Type B pancreatic cell (in vitro differentiated cells): ENCODE results near the gene SRP19. TPM values are rescaled to one million over a fixed set of nuclear protein-coding genes. Genes with fewer than 3 reads are reported as not detected.

ENCODE experiments used
- DNase-seq: peaks from one replicate; pipeline ENCODE4 v3.0.0; 2021; ENCODE audit warnings: mixed read lengths; ENCODE audit not compliant: unreplicated experiment; ENCODE audit errors: extremely low spot score
- H3K27ac Mint-ChIP-seq: 2 replicates; pipeline ENCODE4 v1.8.0; 2021; ENCODE audit warnings: mild to moderate bottlenecking, mixed read lengths
- H3K27me3 Mint-ChIP-seq: 2 replicates; pipeline ENCODE4 v1.8.0; 2021; ENCODE audit warnings: mixed read lengths
- H3K36me3 Mint-ChIP-seq: 2 replicates; pipeline ENCODE4 v1.8.0; 2021; ENCODE audit warnings: mixed read lengths
- H3K4me1 Mint-ChIP-seq: one replicate; pipeline ENCODE4 v1.8.0; 2021; ENCODE audit warnings: mixed read lengths; ENCODE audit not compliant: unreplicated experiment
- H3K4me3 Mint-ChIP-seq: 2 replicates; pipeline ENCODE4 v1.8.0; 2021; ENCODE audit warnings: mild to moderate bottlenecking, mixed read lengths
- H3K9me3 Mint-ChIP-seq: 2 replicates; pipeline ENCODE4 v1.8.0; 2021; ENCODE audit warnings: mixed read lengths
- total RNA-seq: library from RNA; stranded (reverse); gene quantifications from 2 replicates; pipeline ENCODE4 v1.2.1, GENCODE V29; 2021; ENCODE audit warnings: low replicate concordance
- TF ChIP-seq, protein P1 (sequence below): fragments of 200-600 bp; sonication (generic); conservative IDR thresholded peaks from 2 replicates; pipeline ENCODE4 v1.5.0; 2021; ENCODE audit warnings: antibody characterized with exemption, mild to moderate bottlenecking

Gene SRP19
- total RNA-seq, 1 donor from 2014 or later, result 45.4 TPM

DNA sequence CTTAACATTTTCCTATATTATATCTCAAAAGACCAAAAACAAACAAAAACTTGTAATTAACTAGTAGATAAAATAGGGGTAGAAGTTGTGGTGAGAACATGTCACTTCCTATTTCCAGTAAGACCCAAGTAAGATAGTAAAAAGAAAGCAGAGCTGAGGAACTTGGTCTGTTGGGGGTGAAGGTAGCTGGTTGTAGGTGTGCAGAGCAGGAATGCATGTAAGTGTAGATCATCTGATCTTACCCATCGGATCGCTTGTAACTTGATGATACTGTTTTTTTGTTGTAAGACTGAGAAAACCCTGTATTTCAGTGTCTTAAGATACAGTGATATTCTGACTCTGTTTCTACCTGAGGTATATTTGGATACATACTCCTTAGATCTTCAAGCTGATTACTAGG is 5.7 kb downstream of the SRP19 start:
- H3K4me1 Mint-ChIP-seq, result peaks cover 17% of the 10 kb centered on the region
- no peaks in the 10 kb centered on the region for H3K27me3 Mint-ChIP-seq
- H3K4me3 Mint-ChIP-seq, result no peak overlapping the region
- H3K9me3 Mint-ChIP-seq, result no peaks in the 10 kb centered on the region
- no peak overlapping the region for H3K27ac Mint-ChIP-seq
- TF ChIP-seq, protein P1, sequence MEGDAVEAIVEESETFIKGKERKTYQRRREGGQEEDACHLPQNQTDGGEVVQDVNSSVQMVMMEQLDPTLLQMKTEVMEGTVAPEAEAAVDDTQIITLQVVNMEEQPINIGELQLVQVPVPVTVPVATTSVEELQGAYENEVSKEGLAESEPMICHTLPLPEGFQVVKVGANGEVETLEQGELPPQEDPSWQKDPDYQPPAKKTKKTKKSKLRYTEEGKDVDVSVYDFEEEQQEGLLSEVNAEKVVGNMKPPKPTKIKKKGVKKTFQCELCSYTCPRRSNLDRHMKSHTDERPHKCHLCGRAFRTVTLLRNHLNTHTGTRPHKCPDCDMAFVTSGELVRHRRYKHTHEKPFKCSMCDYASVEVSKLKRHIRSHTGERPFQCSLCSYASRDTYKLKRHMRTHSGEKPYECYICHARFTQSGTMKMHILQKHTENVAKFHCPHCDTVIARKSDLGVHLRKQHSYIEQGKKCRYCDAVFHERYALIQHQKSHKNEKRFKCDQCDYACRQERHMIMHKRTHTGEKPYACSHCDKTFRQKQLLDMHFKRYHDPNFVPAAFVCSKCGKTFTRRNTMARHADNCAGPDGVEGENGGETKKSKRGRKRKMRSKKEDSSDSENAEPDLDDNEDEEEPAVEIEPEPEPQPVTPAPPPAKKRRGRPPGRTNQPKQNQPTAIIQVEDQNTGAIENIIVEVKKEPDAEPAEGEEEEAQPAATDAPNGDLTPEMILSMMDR, result no peak
- DNase-seq, result no peak
- H3K36me3 Mint-ChIP-seq, result peaks cover 34% of the 10 kb centered on the region

DNA sequence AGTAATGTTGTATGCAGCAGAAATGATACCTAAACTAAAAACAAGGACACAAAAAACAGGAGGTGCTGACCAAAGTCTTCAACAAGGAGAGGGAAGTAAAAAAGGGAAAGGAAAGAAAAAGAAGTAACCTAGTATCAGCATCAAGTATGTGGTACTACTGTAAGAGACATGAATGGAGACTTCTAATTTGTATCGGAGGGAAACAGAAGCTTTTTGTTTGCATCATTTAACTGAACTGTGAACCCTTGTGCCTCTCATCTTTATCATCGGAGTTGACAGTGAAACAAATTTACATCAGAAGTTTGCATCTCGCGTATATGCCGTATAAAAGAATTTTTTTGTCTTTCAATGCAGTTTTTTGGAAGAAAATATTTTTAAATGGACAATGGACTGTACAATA is 6.3 kb downstream of the SRP19 start:
- Mint-ChIP-seq H3K36me3 (peaks cover 37% of the 10 kb centered on the region), H3K4me1 (peaks cover 15% of the 10 kb centered on the region), H3K27ac (no peak overlapping the region), H3K27me3 (no peaks in the 10 kb centered on the region), H3K4me3 (no peak overlapping the region), H3K9me3 (no peaks in the 10 kb centered on the region)
- TF ChIP-seq, protein P1, result no peak
- no peak for DNase-seq

DNA sequence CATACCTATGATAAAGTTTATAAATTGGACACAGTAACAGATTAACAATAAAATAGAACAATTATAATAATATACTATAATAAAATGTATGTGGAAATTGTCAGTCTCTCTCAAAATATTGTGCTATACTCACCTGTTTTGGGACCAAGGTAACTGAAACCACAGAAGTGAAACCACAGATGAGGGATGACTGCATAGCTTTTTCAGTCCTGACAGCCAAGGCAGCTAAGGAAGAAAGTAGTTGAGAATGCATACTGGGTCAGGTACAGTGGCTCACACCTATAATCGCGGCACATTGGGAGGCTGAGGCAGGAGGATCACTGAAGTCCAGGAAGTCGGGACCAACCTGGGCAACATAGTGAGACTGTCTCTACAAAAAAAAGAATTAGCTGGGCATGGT is 8.9 kb downstream of the SRP19 start:
- Mint-ChIP-seq H3K9me3 (no peaks in the 10 kb centered on the region), H3K36me3 (peaks cover 34% of the 10 kb centered on the region), H3K4me3 (no peak overlapping the region), H3K27ac (no peak overlapping the region), H3K4me1 (no peaks in the 10 kb centered on the region), H3K27me3 (no peaks in the 10 kb centered on the region)
- TF ChIP-seq, protein P1, result no peak
- no peak for DNase-seq

DNA sequence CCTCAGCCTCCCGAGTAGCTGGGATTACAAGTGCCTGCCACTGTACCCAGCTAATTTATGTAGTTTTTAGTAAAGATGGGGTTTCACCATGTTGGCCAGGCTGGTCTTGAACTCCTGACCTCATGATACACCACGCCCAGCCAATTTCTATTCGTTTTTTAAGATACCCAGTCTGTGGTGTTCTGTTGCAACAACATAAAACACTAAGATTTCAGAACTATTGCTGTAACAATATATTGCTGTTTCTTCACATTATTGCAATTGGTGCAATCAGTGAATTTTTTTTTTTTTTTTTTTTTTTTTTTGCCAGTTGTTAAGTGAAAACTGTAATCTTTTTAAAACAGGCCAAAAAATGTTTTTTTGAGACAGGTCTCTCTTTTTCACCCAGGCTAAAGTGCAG is 9.9 kb downstream of the SRP19 start:
- Mint-ChIP-seq H3K9me3 (no peaks in the 10 kb centered on the region), H3K27me3 (no peaks in the 10 kb centered on the region), H3K36me3 (peaks cover 34% of the 10 kb centered on the region), H3K27ac (no peak overlapping the region), H3K4me3 (no peak overlapping the region), H3K4me1 (no peaks in the 10 kb centered on the region)
- TF ChIP-seq, protein P1, result no peak
- no peak for DNase-seq

DNA sequence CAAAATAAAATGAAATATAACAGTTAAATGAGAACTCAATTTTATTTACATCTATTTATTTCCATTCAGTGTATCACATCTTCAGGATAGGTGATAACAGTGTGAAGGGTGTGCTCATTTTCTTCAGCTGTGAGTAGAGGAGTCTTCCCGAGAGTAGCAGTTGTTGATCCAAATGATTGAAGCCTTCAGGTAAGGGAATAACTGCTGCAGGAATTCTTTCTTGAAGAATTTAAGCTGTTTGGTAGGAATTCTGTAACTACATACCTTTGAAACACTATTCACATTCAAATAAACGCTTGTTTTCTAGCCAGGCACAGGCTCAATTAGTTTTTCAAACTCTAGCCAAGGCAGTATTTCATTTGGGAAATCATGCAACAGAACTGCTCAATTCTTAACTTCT is 15.3 kb downstream of the SRP19 start:
- Mint-ChIP-seq H3K27me3 (no peaks in the 10 kb centered on the region), H3K9me3 (no peaks in the 10 kb centered on the region), H3K4me1 (no peaks in the 10 kb centered on the region), H3K4me3 (no peak overlapping the region), H3K27ac (no peak overlapping the region), H3K36me3 (peaks cover 19% of the 10 kb centered on the region)
- TF ChIP-seq, protein P1, result no peak
- no peak for DNase-seq

DNA sequence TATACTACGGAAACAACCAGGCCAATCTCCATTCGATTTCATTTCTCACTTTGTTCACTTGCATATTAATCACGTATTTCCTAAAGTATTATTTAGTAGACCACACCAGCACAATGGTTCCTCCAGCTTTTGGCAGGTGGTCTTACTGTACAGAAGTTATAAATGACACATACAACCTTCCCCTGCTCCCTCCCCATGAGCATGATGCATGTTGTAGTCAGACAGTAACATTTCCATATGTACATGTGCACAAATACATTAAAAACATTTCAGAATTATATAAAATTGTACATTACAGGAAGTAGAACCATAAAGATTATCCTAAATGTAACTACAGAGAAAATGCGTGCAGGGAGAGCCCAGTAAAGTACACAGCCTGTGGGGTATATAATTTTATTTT is 17.0 kb downstream of the SRP19 start:
- Mint-ChIP-seq H3K27ac (no peak overlapping the region), H3K4me1 (no peaks in the 10 kb centered on the region), H3K4me3 (no peak overlapping the region), H3K36me3 (peaks cover 17% of the 10 kb centered on the region), H3K9me3 (no peaks in the 10 kb centered on the region), H3K27me3 (no peaks in the 10 kb centered on the region)
- DNase-seq, result no peak
- TF ChIP-seq, protein P1, result no peak
